Erythroblast (primary cell): ENCODE measurements around the gene TUBGCP5.

Experiments used
- GATA1 ChIP-seq: IDR thresholded peaks from 2 replicates; pipeline ENCODE4 v1.6.1; 2011; ENCODE audit warnings: low read depth, mild to moderate bottlenecking, control low read depth, low read length, moderate library complexity
- POLR2A ChIP-seq: IDR thresholded peaks from 2 replicates; pipeline ENCODE4 v1.6.1; 2011; ENCODE audit warnings: mild to moderate bottlenecking, low read length

GRCh38 chr15:22973987-22974386 is 65.4 kb downstream of the TUBGCP5 start:
- TF ChIP-seq POLR2A (no peak), GATA1 (no peak)
